ENCODE results near the gene RFX7.

DNA sequence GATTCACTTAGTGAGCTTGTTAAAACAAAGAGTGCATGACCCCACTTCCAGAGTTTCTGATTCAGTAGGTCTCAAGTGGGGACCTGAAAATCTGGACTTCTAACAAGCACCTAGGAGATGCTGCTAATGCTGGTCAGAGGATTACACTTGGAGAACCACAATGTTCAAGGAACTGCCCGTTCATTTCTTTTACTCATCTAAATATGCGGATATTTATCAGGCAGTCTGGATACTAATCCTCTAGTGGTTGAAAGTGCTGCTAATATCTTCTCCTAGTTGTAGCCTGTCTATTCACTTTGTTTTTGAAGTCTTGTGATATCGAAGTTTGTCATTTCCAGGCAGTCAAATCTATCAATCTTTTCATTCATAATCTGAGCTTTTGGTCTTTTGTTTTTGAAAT lies 86.8 kb downstream of the RFX7 start:
- TF ChIP-seq, protein P1, sequence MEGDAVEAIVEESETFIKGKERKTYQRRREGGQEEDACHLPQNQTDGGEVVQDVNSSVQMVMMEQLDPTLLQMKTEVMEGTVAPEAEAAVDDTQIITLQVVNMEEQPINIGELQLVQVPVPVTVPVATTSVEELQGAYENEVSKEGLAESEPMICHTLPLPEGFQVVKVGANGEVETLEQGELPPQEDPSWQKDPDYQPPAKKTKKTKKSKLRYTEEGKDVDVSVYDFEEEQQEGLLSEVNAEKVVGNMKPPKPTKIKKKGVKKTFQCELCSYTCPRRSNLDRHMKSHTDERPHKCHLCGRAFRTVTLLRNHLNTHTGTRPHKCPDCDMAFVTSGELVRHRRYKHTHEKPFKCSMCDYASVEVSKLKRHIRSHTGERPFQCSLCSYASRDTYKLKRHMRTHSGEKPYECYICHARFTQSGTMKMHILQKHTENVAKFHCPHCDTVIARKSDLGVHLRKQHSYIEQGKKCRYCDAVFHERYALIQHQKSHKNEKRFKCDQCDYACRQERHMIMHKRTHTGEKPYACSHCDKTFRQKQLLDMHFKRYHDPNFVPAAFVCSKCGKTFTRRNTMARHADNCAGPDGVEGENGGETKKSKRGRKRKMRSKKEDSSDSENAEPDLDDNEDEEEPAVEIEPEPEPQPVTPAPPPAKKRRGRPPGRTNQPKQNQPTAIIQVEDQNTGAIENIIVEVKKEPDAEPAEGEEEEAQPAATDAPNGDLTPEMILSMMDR (IDR thresholded peaks at IDR 0.05): no peak
- TF ChIP-seq POLR2A (IDR thresholded peaks at IDR 0.05): no peak
